ENCODE measurements around the gene SGCA.

DNA sequence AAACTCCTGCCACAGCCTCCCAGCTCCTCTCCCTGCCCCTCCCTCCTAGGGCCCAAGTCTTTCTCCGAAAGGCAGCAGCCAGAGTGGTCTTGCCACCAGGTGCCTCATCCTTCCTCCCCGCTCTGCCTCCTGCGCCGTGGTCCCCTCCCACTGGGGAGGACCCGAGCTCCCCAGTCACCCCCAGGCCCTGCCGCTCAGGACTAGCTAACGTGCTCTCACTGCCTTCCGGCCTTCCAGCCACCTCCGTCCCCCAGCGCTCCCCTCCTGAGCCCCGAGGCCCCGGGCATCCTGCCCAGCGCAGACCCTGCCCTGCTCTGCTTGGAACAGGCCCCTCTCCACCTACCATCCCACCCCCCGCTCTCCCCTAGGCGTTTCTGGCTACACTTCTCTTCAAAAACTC is 55.0 kb downstream of the SGCA start:
- TF ChIP-seq POLR2A (IDR thresholded peaks at IDR 0.05), result no peak
- TF ChIP-seq, protein P1, sequence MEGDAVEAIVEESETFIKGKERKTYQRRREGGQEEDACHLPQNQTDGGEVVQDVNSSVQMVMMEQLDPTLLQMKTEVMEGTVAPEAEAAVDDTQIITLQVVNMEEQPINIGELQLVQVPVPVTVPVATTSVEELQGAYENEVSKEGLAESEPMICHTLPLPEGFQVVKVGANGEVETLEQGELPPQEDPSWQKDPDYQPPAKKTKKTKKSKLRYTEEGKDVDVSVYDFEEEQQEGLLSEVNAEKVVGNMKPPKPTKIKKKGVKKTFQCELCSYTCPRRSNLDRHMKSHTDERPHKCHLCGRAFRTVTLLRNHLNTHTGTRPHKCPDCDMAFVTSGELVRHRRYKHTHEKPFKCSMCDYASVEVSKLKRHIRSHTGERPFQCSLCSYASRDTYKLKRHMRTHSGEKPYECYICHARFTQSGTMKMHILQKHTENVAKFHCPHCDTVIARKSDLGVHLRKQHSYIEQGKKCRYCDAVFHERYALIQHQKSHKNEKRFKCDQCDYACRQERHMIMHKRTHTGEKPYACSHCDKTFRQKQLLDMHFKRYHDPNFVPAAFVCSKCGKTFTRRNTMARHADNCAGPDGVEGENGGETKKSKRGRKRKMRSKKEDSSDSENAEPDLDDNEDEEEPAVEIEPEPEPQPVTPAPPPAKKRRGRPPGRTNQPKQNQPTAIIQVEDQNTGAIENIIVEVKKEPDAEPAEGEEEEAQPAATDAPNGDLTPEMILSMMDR (IDR thresholded peaks at IDR 0.05), result no peak

All from esophagus squamous epithelium (tissue), 4 donors.